GM18511 (cell line): Measurements from ENCODE around the gene FAM98C.

Experiments used
- ATAC-seq: cut with Tn5 transposase; IDR thresholded peaks from one replicate; pipeline ENCODE4 v1.9.1; 2021; ENCODE audit warnings: mild to moderate bottlenecking, moderate library complexity; ENCODE audit not compliant: unreplicated experiment

Gene FAM98C

DNA sequence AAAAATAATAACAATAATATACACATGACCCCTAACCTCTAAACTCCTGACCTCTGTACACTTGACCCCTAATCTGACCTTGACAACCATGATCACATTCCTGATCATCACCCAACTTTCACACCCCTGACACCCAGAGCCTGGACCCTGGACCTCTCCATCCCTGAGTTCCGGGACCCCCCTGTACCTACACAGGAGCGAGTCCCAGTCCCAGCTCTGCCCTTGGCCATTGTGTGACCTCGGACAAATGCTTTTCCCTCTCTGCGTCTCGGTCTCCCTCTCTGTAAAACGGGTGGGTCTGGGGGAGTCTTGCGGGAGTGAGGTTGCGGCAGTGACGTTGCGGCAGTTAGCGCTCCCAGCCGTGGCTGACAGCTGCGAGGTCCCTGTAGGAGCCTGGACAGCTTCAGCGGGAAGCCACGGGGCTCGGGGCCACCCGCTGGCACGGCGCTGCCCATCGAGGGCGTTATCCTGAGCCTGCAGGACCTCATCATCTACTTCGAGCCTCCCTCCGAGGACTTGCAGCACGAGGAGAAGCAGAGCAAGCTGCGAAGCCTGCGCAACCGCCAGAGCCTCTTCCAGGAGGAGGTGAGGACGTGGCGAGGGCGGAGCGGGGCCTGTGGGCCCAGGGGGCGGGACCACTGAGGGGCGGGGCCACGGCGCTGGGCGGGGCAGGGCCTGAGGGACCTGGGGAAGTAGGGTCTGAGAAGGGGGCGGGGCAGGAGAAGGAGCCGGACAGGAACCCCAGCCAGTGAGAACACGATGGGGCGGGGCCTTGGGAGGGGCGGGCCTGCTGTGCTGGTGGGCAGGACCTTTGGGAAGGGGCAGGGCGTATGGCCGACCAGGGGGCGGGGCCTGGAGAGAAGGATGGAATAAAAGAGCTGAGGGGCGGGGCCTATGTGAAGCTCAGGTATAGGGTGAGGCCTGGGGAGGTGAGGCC lies 49.8 kb downstream of the FAM98C start:
- no peak for ATAC-seq

DNA sequence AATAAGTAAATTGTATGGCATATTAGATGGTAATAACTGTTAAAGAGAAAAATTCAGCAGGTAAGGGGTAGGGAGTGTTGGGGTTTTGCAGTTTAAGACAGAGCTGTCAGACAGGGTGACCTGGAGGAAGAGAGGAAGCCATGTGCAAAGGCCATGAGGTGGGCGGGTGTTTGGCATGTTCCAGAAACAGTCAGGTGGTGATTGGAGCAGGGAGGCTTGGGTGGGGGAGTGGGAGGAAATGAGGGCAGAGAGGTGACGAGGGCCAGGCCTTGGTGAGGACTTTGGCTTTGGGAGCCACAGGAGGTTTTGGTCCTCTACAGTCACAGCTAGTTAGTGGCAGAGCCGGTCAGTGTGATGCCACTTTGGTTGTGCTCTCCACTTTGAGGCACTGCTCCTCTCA lies 50.7 kb downstream of the FAM98C start:
- ATAC-seq: no peak

DNA sequence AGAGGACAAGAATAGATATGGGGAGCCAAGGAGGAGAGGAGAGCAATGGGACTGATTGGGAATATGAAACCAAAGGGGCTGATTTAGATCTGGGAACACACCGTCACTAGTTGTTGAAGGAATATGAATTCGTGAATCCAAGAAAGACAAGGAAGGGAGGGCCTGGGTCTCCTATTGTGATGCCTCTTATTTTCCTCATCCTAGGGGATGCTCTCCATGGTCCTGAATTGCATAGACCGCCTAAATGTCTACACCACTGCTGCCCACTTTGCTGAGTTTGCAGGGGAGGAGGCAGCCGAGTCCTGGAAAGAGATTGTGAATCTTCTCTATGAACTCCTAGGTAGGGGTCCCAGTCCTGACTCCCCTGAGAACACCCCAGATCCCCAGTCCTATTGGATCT lies 52.1 kb downstream of the FAM98C start:
- no peak for ATAC-seq

DNA sequence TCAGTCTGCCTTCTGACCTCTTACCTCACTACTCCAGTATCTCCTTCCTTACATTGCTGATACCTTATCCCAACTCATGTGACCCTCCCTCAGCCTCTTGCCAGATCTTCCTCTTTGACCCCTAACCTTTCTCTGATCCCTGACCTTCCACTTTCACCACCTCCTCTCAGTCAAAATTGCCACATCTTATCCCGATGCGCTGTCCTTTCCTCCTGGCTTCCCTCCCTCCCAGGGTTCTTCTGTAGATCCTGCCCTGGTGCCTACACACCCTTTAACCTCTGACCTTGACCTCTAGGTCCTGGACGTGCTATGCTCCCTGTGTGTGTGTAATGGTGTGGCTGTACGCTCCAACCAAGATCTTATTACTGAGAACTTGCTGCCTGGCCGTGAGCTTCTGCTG lies 54.3 kb downstream of the FAM98C start:
- no peak for ATAC-seq

DNA sequence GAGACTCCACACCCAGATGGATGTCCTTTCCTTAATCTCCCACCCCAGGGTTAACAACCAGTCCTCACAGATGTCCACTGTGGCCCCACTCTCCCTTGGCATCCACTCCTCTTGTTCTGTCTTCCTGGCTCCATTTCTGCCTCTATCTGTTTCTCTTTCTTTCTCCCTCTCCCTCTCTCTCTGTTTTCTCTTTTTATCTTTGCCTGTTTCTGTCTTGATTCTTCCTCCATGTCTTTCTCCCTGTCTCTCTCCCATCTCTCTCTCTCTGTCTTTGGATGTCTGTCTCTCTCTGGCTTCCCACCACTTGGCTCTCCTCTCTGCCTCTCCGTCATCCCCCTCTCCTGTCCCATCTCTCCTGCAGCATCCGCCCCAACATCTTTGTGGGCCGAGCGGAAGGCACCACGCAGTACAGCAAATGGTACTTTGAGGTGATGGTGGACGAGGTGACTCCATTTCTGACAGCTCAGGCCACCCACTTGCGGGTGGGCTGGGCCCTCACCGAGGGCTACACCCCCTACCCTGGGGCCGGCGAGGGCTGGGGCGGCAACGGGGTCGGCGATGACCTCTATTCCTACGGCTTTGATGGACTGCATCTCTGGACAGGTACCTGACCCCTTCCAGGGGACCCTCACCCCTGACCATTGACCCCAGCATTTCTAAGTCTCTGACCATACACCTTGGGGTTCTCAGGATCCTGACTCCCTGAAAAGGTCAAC lies 55.0 kb downstream of the FAM98C start:
- ATAC-seq: no peak
